WTC11 (cell line): ENCODE data around the gene CPNE8. TPM values are rescaled to one million over a fixed set of nuclear protein-coding genes. Genes with fewer than 3 reads are reported as not detected.

ENCODE experiments used
- ATAC-seq: fragments of 200-7000 bp; cut with Tn5 transposase; 2 replicates; pipeline ENCODE4 v1.10.0; 2021; ENCODE audit warnings: mild to moderate bottlenecking, moderate library complexity
- CTCF ChIA-PET: fragments of 300-600 bp; sonication (Branson Sonifier 250); formaldehyde crosslinking; loops from one replicate; lab custom pipeline; 2021; ENCODE audit warnings: antibody characterized with exemption; lab: Charles Lee
- POLR2A ChIA-PET: fragments of 350-600 bp; sonication (Branson Sonifier 250); formaldehyde crosslinking; loops from one replicate; lab custom pipeline; 2021; ENCODE audit warnings: antibody characterized with exemption; lab: Charles Lee
- DNase-seq: peaks from one replicate; pipeline ENCODE4 v3.0.0; 2021; ENCODE audit warnings: low spot score
- H3K27ac Mint-ChIP-seq: 2 replicates; pipeline ENCODE4 v1.8.0; 2021; ENCODE audit warnings: mixed read lengths
- H3K27me3 Mint-ChIP-seq: 2 replicates; pipeline ENCODE4 v1.8.0; 2021; ENCODE audit warnings: low read depth, mild to moderate bottlenecking, moderate library complexity, mixed read lengths
- H3K36me3 Mint-ChIP-seq: 2 replicates; pipeline ENCODE4 v1.8.0; 2021; ENCODE audit warnings: mixed read lengths
- H3K4me1 Mint-ChIP-seq: 2 replicates; pipeline ENCODE4 v1.8.0; 2022; ENCODE audit warnings: mixed read lengths
- H3K4me3 Mint-ChIP-seq: 2 replicates; pipeline ENCODE4 v1.8.0; 2021; ENCODE audit warnings: mild to moderate bottlenecking, moderate library complexity, mixed read lengths
- H3K9me3 Mint-ChIP-seq: 2 replicates; pipeline ENCODE4 v1.8.0; 2021; ENCODE audit warnings: mixed read lengths
- ETV6 ChIP-seq: sonication (generic); formaldehyde crosslinking; IDR thresholded peaks from 2 replicates; pipeline ENCODE4 v1.8.1; 2022; ENCODE audit warnings: mild to moderate bottlenecking, missing genetic modification reagents
- FOXP1 ChIP-seq: sonication (generic); formaldehyde crosslinking; IDR thresholded peaks from 2 replicates; pipeline ENCODE4 v1.8.0; 2022; ENCODE audit warnings: missing genetic modification reagents, mild to moderate bottlenecking, moderate library complexity, borderline replicate concordance
- GTF2I ChIP-seq: fragments of 250-450 bp; sonication (Bioruptor Pico); conservative IDR thresholded peaks from 2 replicates; pipeline ENCODE4 v1.4.0; 2021; ENCODE audit warnings: mild to moderate bottlenecking
- HMGA2 ChIP-seq: fragments of 250-450 bp; sonication (Bioruptor Pico); IDR thresholded peaks from 2 replicates; pipeline ENCODE4 v1.4.0; 2021; ENCODE audit warnings: mild to moderate bottlenecking, moderate library complexity
- JAZF1 ChIP-seq: fragments of 250-450 bp; sonication (Bioruptor Pico); IDR thresholded peaks from 2 replicates; pipeline ENCODE4 v1.9.0; 2021; ENCODE audit warnings: moderate library complexity, mild to moderate bottlenecking, inconsistent platforms
- JUN ChIP-seq: sonication (generic); formaldehyde crosslinking; IDR thresholded peaks from 2 replicates; pipeline ENCODE4 v1.8.0; 2023; ENCODE audit warnings: mild to moderate bottlenecking, missing genetic modification reagents
- MXD4 ChIP-seq: fragments of 250-450 bp; sonication (Bioruptor Pico); IDR thresholded peaks from 2 replicates; pipeline ENCODE4 v1.8.0; 2021; ENCODE audit warnings: mild to moderate bottlenecking, moderate library complexity, borderline replicate concordance
- NR1H2 ChIP-seq: sonication (generic); formaldehyde crosslinking; IDR thresholded peaks from 2 replicates; pipeline ENCODE4 v1.9.0; 2021; ENCODE audit warnings: mild to moderate bottlenecking, moderate library complexity, missing genetic modification reagents
- NR3C1 ChIP-seq: sonication (generic); formaldehyde crosslinking; conservative IDR thresholded peaks from 2 replicates; pipeline ENCODE4 v1.8.1; 2023; ENCODE audit warnings: low read depth, mild to moderate bottlenecking, missing genetic modification reagents
- PRRX2 ChIP-seq: fragments of 250-450 bp; sonication (Bioruptor Pico); IDR thresholded peaks from 2 replicates; pipeline ENCODE4 v1.8.0; 2021; ENCODE audit warnings: mild to moderate bottlenecking
- RORB ChIP-seq: fragments of 250-450 bp; sonication (Bioruptor Pico); IDR thresholded peaks from 2 replicates; pipeline ENCODE4 v1.9.0; 2021; ENCODE audit warnings: mild to moderate bottlenecking
- ZNF671 ChIP-seq: fragments of 250-450 bp; sonication (Bioruptor Pico); IDR thresholded peaks from 2 replicates; pipeline ENCODE4 v1.8.0; 2021; ENCODE audit warnings: mild to moderate bottlenecking
- total RNA-seq: library from RNA; stranded (reverse); gene quantifications from 3 replicates; pipeline ENCODE4 v1.2.3, GENCODE V29; 2021
- TF ChIP-seq, protein P1 (sequence below): fragments of 250-450 bp; sonication (Bioruptor Pico); IDR thresholded peaks from 2 replicates; pipeline ENCODE4 v1.9.0; 2021; ENCODE audit warnings: moderate library complexity, mild to moderate bottlenecking, inconsistent platforms, borderline replicate concordance
- TF ChIP-seq, protein P2 (sequence below): sonication (generic); formaldehyde crosslinking; IDR thresholded peaks from 2 replicates; pipeline ENCODE4 v1.8.1; 2022; ENCODE audit warnings: low read depth, mild to moderate bottlenecking, moderate library complexity, missing genetic modification reagents, borderline replicate concordance
- TF ChIP-seq, protein P3 (sequence below): sonication (generic); formaldehyde crosslinking; IDR thresholded peaks from 2 replicates; pipeline ENCODE4 v1.8.1; 2022; ENCODE audit warnings: mild to moderate bottlenecking, moderate library complexity, missing genetic modification reagents
- TF ChIP-seq, protein P4 (sequence below): sonication (generic); formaldehyde crosslinking; IDR thresholded peaks from 2 replicates; pipeline ENCODE4 v1.8.1; 2023; ENCODE audit warnings: mild to moderate bottlenecking, missing genetic modification reagents
- TF ChIP-seq, protein P5 (sequence below): sonication (generic); formaldehyde crosslinking; IDR thresholded peaks from 2 replicates; pipeline ENCODE4 v1.8.1; 2022; ENCODE audit warnings: mild to moderate bottlenecking, missing genetic modification reagents, moderate library complexity, borderline replicate concordance
- TF ChIP-seq, protein P6 (sequence below): sonication (generic); formaldehyde crosslinking; IDR thresholded peaks from 2 replicates; pipeline ENCODE4 v1.8.0; 2022; ENCODE audit warnings: mild to moderate bottlenecking, missing genetic modification reagents
- TF ChIP-seq, protein P7 (sequence below): sonication (generic); formaldehyde crosslinking; IDR thresholded peaks from 2 replicates; pipeline ENCODE4 v1.8.0; 2022; ENCODE audit warnings: missing genetic modification reagents
- TF ChIP-seq, protein P8 (sequence below): sonication (generic); formaldehyde crosslinking; IDR thresholded peaks from 2 replicates; pipeline ENCODE4 v1.8.0; 2022; ENCODE audit warnings: mild to moderate bottlenecking, missing genetic modification reagents

CPNE8 gene
- total RNA-seq, 1 experiment from 2014 or later = 8.3 TPM

DNA sequence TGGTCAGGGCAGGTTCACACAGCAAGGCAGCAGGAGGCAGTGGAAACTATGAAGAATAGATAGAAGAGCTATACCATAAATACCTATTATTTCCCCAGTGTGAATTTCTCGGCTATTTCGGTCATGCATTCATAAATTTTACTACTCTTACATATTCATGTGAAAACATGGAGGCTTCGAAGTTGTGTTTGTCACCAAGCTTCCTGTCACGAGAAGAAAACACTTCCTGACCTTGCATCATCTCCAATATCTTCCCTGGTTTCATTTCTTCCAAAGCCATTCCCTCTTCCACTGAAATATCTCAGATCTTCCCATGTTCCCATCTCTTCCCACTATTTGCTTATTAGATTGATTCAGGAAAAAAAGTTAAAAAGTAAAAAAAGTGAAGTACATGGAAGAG is 80.4 kb downstream of the CPNE8 start (continued):
- no peak for TF ChIP-seq FOXP1 (CRISPR knock-in tag)

DNA sequence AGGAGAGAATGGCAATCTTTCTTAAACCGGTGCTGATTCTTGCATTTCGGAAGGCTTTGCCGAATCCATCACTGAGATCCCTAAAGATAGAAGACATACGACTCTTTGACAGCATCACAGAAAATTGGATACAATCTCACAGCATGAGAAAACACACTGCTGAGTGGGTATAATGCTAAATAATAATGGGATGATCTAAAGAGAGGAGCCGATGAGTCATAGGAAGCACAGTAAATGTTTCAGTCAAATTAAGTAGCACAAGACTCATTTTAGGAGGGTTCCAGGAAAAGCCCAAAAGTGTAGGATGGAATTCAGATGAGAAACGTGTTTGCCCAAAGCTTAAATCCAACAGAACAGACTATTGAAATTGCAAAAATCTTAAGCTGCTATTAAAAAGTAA is 81.7 kb downstream of the CPNE8 start:
- H3K4me1 Mint-ChIP-seq = 0 out of 2 replicates have a peak, but pooled peaks cover 3% of the 10 kb centered on the region
- H3K4me3 Mint-ChIP-seq = no peak overlapping the region
- ChIA-PET CTCF (no interaction called here), POLR2A (no interaction called here)
- H3K9me3 Mint-ChIP-seq = no peaks in the 10 kb centered on the region
- no peak for ATAC-seq
- no peak for DNase-seq
- no peak overlapping the region for H3K27ac Mint-ChIP-seq
- H3K27me3 Mint-ChIP-seq = no peaks in the 10 kb centered on the region
- TF ChIP-seq MXD4 = no peak
- TF ChIP-seq HMGA2 (CRISPR knock-in tag) = 0 out of 2 replicates have a peak, but pooled peaks have one; percentile 7
- H3K36me3 Mint-ChIP-seq = no peaks in the 10 kb centered on the region

DNA sequence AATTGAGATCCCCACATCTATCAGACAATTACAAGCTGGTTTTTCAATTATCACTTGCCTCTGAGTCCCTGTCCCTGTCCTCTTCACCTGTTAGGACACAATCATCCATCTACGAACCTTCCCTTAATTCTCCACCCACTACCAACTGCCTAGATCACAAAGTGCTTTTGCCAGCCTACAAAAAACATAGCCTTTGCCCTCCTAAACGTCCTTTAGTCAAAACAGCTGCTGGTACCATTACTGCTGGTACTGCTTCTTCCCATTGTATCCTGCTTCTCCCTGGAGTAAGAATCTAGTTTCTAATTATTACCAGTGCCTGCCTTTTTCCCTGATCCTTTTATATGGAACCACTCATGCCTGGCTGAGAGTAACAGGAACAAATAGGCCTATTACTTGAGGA is 82.1 kb downstream of the CPNE8 start:
- POLR2A ChIA-PET = no interaction called here
- Mint-ChIP-seq H3K9me3 (no peaks in the 10 kb centered on the region), H3K27ac (peak overlapping the region; percentile 0; the same call in 1 of the 2 replicates), H3K36me3 (no peaks in the 10 kb centered on the region), H3K4me3 (no peak overlapping the region), H3K27me3 (no peaks in the 10 kb centered on the region), H3K4me1 (0 out of 2 replicates have a peak, but pooled peaks cover 3% of the 10 kb centered on the region)
- ATAC-seq (no peak), DNase-seq (no peak)
- CTCF ChIA-PET = no interaction called here
- TF ChIP-seq ZNF671 (no peak), NR1H2 (CRISPR knock-in tag) (no peak), JAZF1 (CRISPR knock-in tag) (no peak), GTF2I (CRISPR knock-in tag) (no peak), PRRX2 (no peak), RORB (CRISPR knock-in tag) (no peak), NR3C1 (no peak), MXD4 (no peak), ETV6 (no peak), JUN (no peak)
- TF ChIP-seq, protein P1, sequence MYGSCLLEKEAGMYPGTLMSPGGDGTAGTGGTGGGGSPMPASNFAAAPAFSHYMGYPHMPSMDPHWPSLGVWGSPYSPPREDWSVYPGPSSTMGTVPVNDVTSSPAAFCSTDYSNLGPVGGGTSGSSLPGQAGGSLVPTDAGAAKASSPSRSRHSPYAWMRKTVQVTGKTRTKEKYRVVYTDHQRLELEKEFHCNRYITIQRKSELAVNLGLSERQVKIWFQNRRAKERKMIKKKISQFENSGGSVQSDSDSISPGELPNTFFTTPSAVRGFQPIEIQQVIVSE (CRISPR knock-in tag) = no peak
- TF ChIP-seq, protein P2, sequence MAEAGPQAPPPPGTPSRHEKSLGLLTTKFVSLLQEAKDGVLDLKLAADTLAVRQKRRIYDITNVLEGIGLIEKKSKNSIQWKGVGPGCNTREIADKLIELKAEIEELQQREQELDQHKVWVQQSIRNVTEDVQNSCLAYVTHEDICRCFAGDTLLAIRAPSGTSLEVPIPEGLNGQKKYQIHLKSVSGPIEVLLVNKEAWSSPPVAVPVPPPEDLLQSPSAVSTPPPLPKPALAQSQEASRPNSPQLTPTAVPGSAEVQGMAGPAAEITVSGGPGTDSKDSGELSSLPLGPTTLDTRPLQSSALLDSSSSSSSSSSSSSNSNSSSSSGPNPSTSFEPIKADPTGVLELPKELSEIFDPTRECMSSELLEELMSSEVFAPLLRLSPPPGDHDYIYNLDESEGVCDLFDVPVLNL (CRISPR knock-in tag) = no peak
- TF ChIP-seq, protein P3, sequence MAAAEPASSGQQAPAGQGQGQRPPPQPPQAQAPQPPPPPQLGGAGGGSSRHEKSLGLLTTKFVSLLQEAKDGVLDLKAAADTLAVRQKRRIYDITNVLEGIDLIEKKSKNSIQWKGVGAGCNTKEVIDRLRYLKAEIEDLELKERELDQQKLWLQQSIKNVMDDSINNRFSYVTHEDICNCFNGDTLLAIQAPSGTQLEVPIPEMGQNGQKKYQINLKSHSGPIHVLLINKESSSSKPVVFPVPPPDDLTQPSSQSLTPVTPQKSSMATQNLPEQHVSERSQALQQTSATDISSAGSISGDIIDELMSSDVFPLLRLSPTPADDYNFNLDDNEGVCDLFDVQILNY (CRISPR knock-in tag) = no peak
- TF ChIP-seq, protein P4, sequence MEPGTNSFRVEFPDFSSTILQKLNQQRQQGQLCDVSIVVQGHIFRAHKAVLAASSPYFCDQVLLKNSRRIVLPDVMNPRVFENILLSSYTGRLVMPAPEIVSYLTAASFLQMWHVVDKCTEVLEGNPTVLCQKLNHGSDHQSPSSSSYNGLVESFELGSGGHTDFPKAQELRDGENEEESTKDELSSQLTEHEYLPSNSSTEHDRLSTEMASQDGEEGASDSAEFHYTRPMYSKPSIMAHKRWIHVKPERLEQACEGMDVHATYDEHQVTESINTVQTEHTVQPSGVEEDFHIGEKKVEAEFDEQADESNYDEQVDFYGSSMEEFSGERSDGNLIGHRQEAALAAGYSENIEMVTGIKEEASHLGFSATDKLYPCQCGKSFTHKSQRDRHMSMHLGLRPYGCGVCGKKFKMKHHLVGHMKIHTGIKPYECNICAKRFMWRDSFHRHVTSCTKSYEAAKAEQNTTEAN = no peak
- TF ChIP-seq, protein P5, sequence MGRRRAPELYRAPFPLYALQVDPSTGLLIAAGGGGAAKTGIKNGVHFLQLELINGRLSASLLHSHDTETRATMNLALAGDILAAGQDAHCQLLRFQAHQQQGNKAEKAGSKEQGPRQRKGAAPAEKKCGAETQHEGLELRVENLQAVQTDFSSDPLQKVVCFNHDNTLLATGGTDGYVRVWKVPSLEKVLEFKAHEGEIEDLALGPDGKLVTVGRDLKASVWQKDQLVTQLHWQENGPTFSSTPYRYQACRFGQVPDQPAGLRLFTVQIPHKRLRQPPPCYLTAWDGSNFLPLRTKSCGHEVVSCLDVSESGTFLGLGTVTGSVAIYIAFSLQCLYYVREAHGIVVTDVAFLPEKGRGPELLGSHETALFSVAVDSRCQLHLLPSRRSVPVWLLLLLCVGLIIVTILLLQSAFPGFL = no peak
- TF ChIP-seq, protein P6, sequence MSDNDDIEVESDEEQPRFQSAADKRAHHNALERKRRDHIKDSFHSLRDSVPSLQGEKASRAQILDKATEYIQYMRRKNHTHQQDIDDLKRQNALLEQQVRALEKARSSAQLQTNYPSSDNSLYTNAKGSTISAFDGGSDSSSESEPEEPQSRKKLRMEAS (CRISPR knock-in tag) = no peak
- TF ChIP-seq, protein P7, sequence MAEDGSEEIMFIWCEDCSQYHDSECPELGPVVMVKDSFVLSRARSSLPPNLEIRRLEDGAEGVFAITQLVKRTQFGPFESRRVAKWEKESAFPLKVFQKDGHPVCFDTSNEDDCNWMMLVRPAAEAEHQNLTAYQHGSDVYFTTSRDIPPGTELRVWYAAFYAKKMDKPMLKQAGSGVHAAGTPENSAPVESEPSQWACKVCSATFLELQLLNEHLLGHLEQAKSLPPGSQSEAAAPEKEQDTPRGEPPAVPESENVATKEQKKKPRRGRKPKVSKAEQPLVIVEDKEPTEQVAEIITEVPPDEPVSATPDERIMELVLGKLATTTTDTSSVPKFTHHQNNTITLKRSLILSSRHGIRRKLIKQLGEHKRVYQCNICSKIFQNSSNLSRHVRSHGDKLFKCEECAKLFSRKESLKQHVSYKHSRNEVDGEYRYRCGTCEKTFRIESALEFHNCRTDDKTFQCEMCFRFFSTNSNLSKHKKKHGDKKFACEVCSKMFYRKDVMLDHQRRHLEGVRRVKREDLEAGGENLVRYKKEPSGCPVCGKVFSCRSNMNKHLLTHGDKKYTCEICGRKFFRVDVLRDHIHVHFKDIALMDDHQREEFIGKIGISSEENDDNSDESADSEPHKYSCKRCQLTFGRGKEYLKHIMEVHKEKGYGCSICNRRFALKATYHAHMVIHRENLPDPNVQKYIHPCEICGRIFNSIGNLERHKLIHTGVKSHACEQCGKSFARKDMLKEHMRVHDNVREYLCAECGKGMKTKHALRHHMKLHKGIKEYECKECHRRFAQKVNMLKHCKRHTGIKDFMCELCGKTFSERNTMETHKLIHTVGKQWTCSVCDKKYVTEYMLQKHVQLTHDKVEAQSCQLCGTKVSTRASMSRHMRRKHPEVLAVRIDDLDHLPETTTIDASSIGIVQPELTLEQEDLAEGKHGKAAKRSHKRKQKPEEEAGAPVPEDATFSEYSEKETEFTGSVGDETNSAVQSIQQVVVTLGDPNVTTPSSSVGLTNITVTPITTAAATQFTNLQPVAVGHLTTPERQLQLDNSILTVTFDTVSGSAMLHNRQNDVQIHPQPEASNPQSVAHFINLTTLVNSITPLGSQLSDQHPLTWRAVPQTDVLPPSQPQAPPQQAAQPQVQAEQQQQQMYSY (CRISPR knock-in tag) = no peak
- TF ChIP-seq, protein P8, sequence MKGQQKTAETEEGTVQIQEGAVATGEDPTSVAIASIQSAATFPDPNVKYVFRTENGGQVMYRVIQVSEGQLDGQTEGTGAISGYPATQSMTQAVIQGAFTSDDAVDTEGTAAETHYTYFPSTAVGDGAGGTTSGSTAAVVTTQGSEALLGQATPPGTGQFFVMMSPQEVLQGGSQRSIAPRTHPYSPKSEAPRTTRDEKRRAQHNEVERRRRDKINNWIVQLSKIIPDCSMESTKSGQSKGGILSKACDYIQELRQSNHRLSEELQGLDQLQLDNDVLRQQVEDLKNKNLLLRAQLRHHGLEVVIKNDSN = no peak
